H9 (cell line): Measurements from ENCODE around the gene FASTKD2. TPM values are rescaled to one million over a fixed set of nuclear protein-coding genes. Genes with fewer than 3 reads are reported as not detected.

ENCODE experiments used
- DNase-seq: peaks from one replicate; pipeline ENCODE4 v3.0.0-alpha.2; 2017
- H2AFZ ChIP-seq: one replicate; pipeline ENCODE4 v1.6.1; 2013; ENCODE audit warnings: mild to moderate bottlenecking, low read length, control low read depth, moderate library complexity
- H2AK5ac ChIP-seq: 2 replicates; pipeline ENCODE4 v1.6.1; 2013; ENCODE audit warnings: low read length, control low read depth, mixed read lengths; ENCODE audit not compliant: insufficient read length
- H2BK120ac ChIP-seq: one replicate; pipeline ENCODE4 v1.6.1; 2013; ENCODE audit warnings: low read depth, mild to moderate bottlenecking, low read length, control low read depth, inconsistent platforms; ENCODE audit not compliant: poor library complexity, severe bottlenecking
- H2BK12ac ChIP-seq: 2 replicates; pipeline ENCODE4 v1.6.1; 2013; ENCODE audit warnings: low read length, control low read depth, mixed read lengths, low read depth; ENCODE audit not compliant: insufficient read length
- H2BK15ac ChIP-seq: 2 replicates; pipeline ENCODE4 v1.6.1; 2013; ENCODE audit warnings: low read depth, low read length, control low read depth
- H2BK20ac ChIP-seq: one replicate; pipeline ENCODE4 v1.6.1; 2013; ENCODE audit warnings: low read depth, mild to moderate bottlenecking, low read length, control low read depth, inconsistent platforms; ENCODE audit not compliant: poor library complexity, severe bottlenecking
- H2BK5ac ChIP-seq: 2 replicates; pipeline ENCODE4 v1.6.1; 2013; ENCODE audit warnings: low read length, control low read depth, mixed read lengths; ENCODE audit not compliant: insufficient read length
- H3K14ac ChIP-seq: 2 replicates; pipeline ENCODE4 v1.6.1; 2013; ENCODE audit warnings: low read length, control low read depth; ENCODE audit not compliant: insufficient read depth
- H3K18ac ChIP-seq: 2 replicates; pipeline ENCODE4 v1.6.1; 2013; ENCODE audit warnings: low read depth, mild to moderate bottlenecking, mixed read lengths, low read length, control low read depth; ENCODE audit not compliant: insufficient read length
- H3K23ac ChIP-seq: 2 replicates; pipeline ENCODE4 v1.6.1; 2013; ENCODE audit warnings: low read length, control low read depth, mixed read lengths, low read depth; ENCODE audit not compliant: insufficient read length
- H3K23me2 ChIP-seq: 2 replicates; pipeline ENCODE4 v1.6.1; 2013; ENCODE audit warnings: low read depth, mild to moderate bottlenecking, mixed read lengths, low read length, control low read depth; ENCODE audit not compliant: insufficient read length, poor library complexity, severe bottlenecking
- H3K27ac ChIP-seq: 2 replicates; pipeline ENCODE4 v1.5.1; 2013; ENCODE audit warnings: low read length, control low read depth, mixed read lengths, low read depth; ENCODE audit not compliant: insufficient read length
- H3K27me3 ChIP-seq: 2 replicates; pipeline ENCODE4 v1.6.1; 2013; ENCODE audit warnings: low read length, control low read depth, inconsistent platforms; ENCODE audit not compliant: insufficient read depth
- H3K4ac ChIP-seq: 2 replicates; pipeline ENCODE4 v1.6.1; 2013; ENCODE audit warnings: low read depth, mild to moderate bottlenecking, control low read depth, inconsistent platforms, low read length, moderate library complexity
- H3K4me1 ChIP-seq: 2 replicates; pipeline ENCODE4 v1.6.1; 2013; ENCODE audit warnings: low read length, control low read depth, inconsistent platforms; ENCODE audit not compliant: insufficient read depth
- H3K4me2 ChIP-seq: 2 replicates; pipeline ENCODE4 v1.6.1; 2013; ENCODE audit warnings: low read length, control low read depth, mixed read lengths; ENCODE audit not compliant: insufficient read length, insufficient read depth
- H3K56ac ChIP-seq: 2 replicates; pipeline ENCODE4 v1.6.1; 2013; ENCODE audit warnings: low read depth, mild to moderate bottlenecking, mixed read lengths, low read length, control low read depth; ENCODE audit not compliant: insufficient read length
- H3K79me1 ChIP-seq: 2 replicates; pipeline ENCODE4 v1.6.1; 2013; ENCODE audit warnings: low read depth, mild to moderate bottlenecking, moderate library complexity, low read length, control low read depth, inconsistent platforms; ENCODE audit not compliant: insufficient read depth, poor library complexity, severe bottlenecking
- H3K79me2 ChIP-seq: 2 replicates; pipeline ENCODE4 v1.6.1; 2013; ENCODE audit warnings: low read length, control low read depth, inconsistent platforms; ENCODE audit not compliant: insufficient read depth
- H3K9ac ChIP-seq: 2 replicates; pipeline ENCODE4 v1.6.1; 2013; ENCODE audit warnings: low read length, control low read depth, mixed read lengths; ENCODE audit not compliant: insufficient read length; ENCODE audit errors: extremely low read depth
- H3K9me3 ChIP-seq: one replicate; pipeline ENCODE4 v1.6.1; 2013; ENCODE audit warnings: low read depth, low read length, inconsistent platforms; ENCODE audit not compliant: control insufficient read depth
- H3T11ph ChIP-seq: one replicate; pipeline ENCODE4 v1.6.1; 2013; ENCODE audit warnings: mild to moderate bottlenecking, low read length, control low read depth, inconsistent platforms
- H4K20me1 ChIP-seq: one replicate; pipeline ENCODE4 v1.6.1; 2013; ENCODE audit not compliant: control insufficient read depth, insufficient read length, insufficient read depth
- H4K5ac ChIP-seq: 2 replicates; pipeline ENCODE4 v1.6.1; 2013; ENCODE audit warnings: low read depth, mild to moderate bottlenecking, mixed read lengths, low read length, control low read depth; ENCODE audit not compliant: insufficient read length
- H4K8ac ChIP-seq: replicated peaks from 2 replicates; pipeline ENCODE4 v1.6.1; 2013; ENCODE audit warnings: low read length, control low read depth, mixed read lengths, low read depth; ENCODE audit not compliant: insufficient read length
- H4K91ac ChIP-seq: 2 replicates; pipeline ENCODE4 v1.6.1; 2013; ENCODE audit warnings: low read depth, mild to moderate bottlenecking, moderate library complexity, mixed read lengths, low read length, control low read depth; ENCODE audit not compliant: insufficient read length
- H3K27ac Mint-ChIP-seq, 3 experiments: 2 replicates in 2 of 3; 3 replicates in 1 of 3; pipeline ENCODE4 v1.8.0; 2020 to 2021; ENCODE audit warnings: mixed read lengths in 3 of 3, mild to moderate bottlenecking in 1 of 3, moderate library complexity in 1 of 3
- H3K27me3 Mint-ChIP-seq: 2 replicates; pipeline ENCODE4 v1.8.0; 2021; ENCODE audit warnings: low read depth, mild to moderate bottlenecking, moderate library complexity, mixed read lengths
- H3K36me3 Mint-ChIP-seq, 3 experiments: 2 replicates in 2 of 3; 3 replicates in 1 of 3; pipeline ENCODE4 v1.8.0; 2020 to 2021; ENCODE audit warnings: low read depth in 3 of 3, mixed read lengths in 3 of 3; ENCODE audit not compliant: insufficient read depth in 1 of 3
- H3K4me1 Mint-ChIP-seq, 2 experiments: 2 replicates each; pipeline ENCODE4 v1.8.0; 2020; ENCODE audit warnings: mixed read lengths in 2 of 2
- H3K4me3 Mint-ChIP-seq, 2 experiments: 2 replicates in 1 of 2; 3 replicates in 1 of 2; pipeline ENCODE4 v1.8.0; 2020 to 2021; ENCODE audit warnings: mild to moderate bottlenecking in 2 of 2, mixed read lengths in 2 of 2, moderate library complexity in 1 of 2
- H3K9me3 Mint-ChIP-seq, 2 experiments: 2 replicates in 1 of 2; 3 replicates in 1 of 2; pipeline ENCODE4 v1.8.0; 2020; ENCODE audit warnings: mild to moderate bottlenecking in 2 of 2, mixed read lengths in 2 of 2, moderate library complexity in 1 of 2
- CTCF ChIP-seq: fragments of 200-600 bp; sonication (generic); conservative IDR thresholded peaks from 3 replicates; pipeline ENCODE4 v1.8.0; 2021; ENCODE audit warnings: antibody characterized with exemption, mild to moderate bottlenecking
- WGBS: extraction: QIAGEN DNeasy Blood & Tissue Kit; methylation state at CpG from one replicate; pipeline ENCODE4 v1.1.7; 2013; ENCODE audit warnings: missing lambda C conversion rate, low lambda C conversion rate, mixed read lengths; ENCODE audit not compliant: insufficient read length; ENCODE audit errors: extremely low coverage; 5-methylcytosine and 5-hydroxymethylcytosine counted together
- total RNA-seq: library from RNA; stranded (reverse); gene quantifications from 2 replicates; pipeline ENCODE4 v1.2.1, GENCODE V29; 2021

The FASTKD2 gene
- total RNA-seq, 1 experiment from 2014 or later = 39.2 TPM

DNA sequence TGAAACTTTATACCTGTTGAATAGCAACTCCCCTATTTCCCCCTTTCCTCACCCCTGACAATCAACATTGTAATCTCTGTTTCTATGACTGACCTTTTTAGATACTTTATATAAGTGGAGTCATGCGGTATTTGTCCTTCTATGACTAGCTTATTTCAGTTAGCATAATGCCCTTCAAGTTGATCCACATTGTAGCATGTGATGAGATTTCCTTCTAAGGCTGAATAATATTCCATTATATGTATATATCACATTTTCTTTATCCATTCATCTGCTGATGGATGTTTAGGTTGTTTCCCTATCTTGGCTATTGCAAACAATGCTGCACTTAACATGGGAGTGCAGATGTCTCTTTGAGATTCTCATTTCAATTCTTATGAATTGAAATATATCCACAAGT lies 9.5 kb downstream of the FASTKD2 start:
- Histone ChIP-seq H3K9me3 (no peaks in the 10 kb centered on the region), H3K27ac (no peak overlapping the region), H3K56ac (no peak overlapping the region), H2BK5ac (no peak overlapping the region), H3K23ac (no peak overlapping the region), H3K23me2 (no peaks in the 10 kb centered on the region), H2BK12ac (no peak overlapping the region), H2AFZ (no peak overlapping the region), H4K91ac (no peak overlapping the region), H3K4me2 (no peak overlapping the region), H3K79me2 (no peaks in the 10 kb centered on the region; the same call in 1 of the 2 replicates), H3K14ac (no peak overlapping the region), H3T11ph (no peak overlapping the region), H3K18ac (no peak overlapping the region), H3K79me1 (no peaks in the 10 kb centered on the region), H4K8ac (no peak overlapping the region), H2AK5ac (no peak overlapping the region), H2BK120ac (no peak overlapping the region), H3K9ac (no peak overlapping the region), H2BK20ac (no peak overlapping the region), H4K20me1 (no peaks in the 10 kb centered on the region), H2BK15ac (no peak overlapping the region), H3K4ac (no peak overlapping the region), H4K5ac (no peak overlapping the region), H3K4me1 (no peaks in the 10 kb centered on the region), H3K27me3 (no peaks in the 10 kb centered on the region)
- H3K4me3 Mint-ChIP-seq = no peak overlapping the region
- no peaks in the 10 kb centered on the region for H3K4me1 Mint-ChIP-seq
- H3K9me3 Mint-ChIP-seq = peaks cover 12 to 19% of the 10 kb centered on the region in 2 experiments; a peak in 4 of 5 replicates
- no peak overlapping the region for H3K27ac Mint-ChIP-seq
- peaks cover 73 to 92% (median 88%) of the 10 kb centered on the region in 3 experiments for H3K36me3 Mint-ChIP-seq
- WGBS = no CpG with 5 or more reads among the region's 1 CpG
- no peak for TF ChIP-seq CTCF
- H3K27me3 Mint-ChIP-seq = no peaks in the 10 kb centered on the region
- no peak for DNase-seq
